ENCODE results near the gene GRIFIN.

- no peak for TF ChIP-seq YY1 (IDR thresholded peaks at IDR 0.05; ENCODE audit: insufficient read depth, insufficient read length)
- TF ChIP-seq ZNF274 (IDR thresholded peaks at IDR 0.05; ENCODE audit: low read depth, low read length) = no peak
- TF ChIP-seq SUZ12 (IDR thresholded peaks at IDR 0.05; ENCODE audit: extremely low read depth, insufficient read depth, insufficient read length) = no peak
Observed at GRCh38 chr7:2499719-2500430, 23.7 kb upstream of the GRIFIN start.

Data from NT2/D1 (cell line).